Erythroblast (primary cell): ENCODE data around the gene THNSL1.

ENCODE experiments used
- GATA1 ChIP-seq: IDR thresholded peaks from 2 replicates; pipeline ENCODE4 v1.6.1; 2011; ENCODE audit warnings: low read depth, mild to moderate bottlenecking, control low read depth, low read length, moderate library complexity
- POLR2A ChIP-seq: IDR thresholded peaks from 2 replicates; pipeline ENCODE4 v1.6.1; 2011; ENCODE audit warnings: mild to moderate bottlenecking, low read length

GRCh38 chr10:24998044-24998443, 18.4 kb upstream of the THNSL1 start:
- no peak for TF ChIP-seq POLR2A
- no peak for TF ChIP-seq GATA1
